Amniotic stem cell (primary cell): ENCODE results near the gene USP54.
A peak's percentile ranks its signal among the peaks of the same experiment; 100 is the strongest.
"Not testable (repeated sequence)": the region's sequence is repeated elsewhere in the genome, so short reads cannot be mapped to it uniquely, and the experiment has no call there.

Experiments
- DNase-seq: peaks from one replicate; lab custom pipeline; 2025; lab: John Stamatoyannopoulos, UW

USP54 gene

GRCh38 chr10:73590881-73591799 lies at the start of gene USP54:
USP54 (minus strand) TSS chr10:73591342; CDS start chr10:73575658, 15,684 bp downstream.
- DNase-seq, result peak; percentile 9

- DNase-seq, result no peak
Observed at GRCh38 chr10:73639286-73639685, 48.1 kb upstream of the USP54 start.

GRCh38 chr10:73635781-73636180 lies 44.6 kb upstream of the USP54 start:
- no peak for DNase-seq

- no peak for DNase-seq
Observed at GRCh38 chr10:73634421-73634820, 43.3 kb upstream of the USP54 start.

GRCh38 chr10:73629165-73629564 lies 38.0 kb upstream of the USP54 start:
- DNase-seq, result no peak

GRCh38 chr10:73628405-73628804 lies 37.3 kb upstream of the USP54 start:
- no peak for DNase-seq

- no peak for DNase-seq
Observed at GRCh38 chr10:73627300-73627699, 36.2 kb upstream of the USP54 start.

GRCh38 chr10:73625884-73626752 lies 35.0 kb upstream of the USP54 start:
- peak; percentile 97 for DNase-seq

- no peak for DNase-seq
Observed at GRCh38 chr10:73625004-73625883, 34.1 kb upstream of the USP54 start.

GRCh38 chr10:73623056-73623455 lies 31.9 kb upstream of the USP54 start:
- no peak for DNase-seq

- DNase-seq, result not testable (repeated sequence)
Observed at GRCh38 chr10:73620974-73621373, 29.8 kb upstream of the USP54 start.

GRCh38 chr10:73617143-73617542 lies 26.0 kb upstream of the USP54 start:
- not testable (repeated sequence) for DNase-seq

- no peak for DNase-seq
Observed at GRCh38 chr10:73614720-73615119, 23.6 kb upstream of the USP54 start.

GRCh38 chr10:73609116-73609515 lies 18.0 kb upstream of the USP54 start:
- DNase-seq, result no peak

- DNase-seq, result no peak
Observed at GRCh38 chr10:73601486-73601921, 10.4 kb upstream of the USP54 start.

GRCh38 chr10:73597346-73597745 lies 6.2 kb upstream of the USP54 start:
- no peak for DNase-seq

GRCh38 chr10:73593812-73594211 lies 2.7 kb upstream of the USP54 start:
- no peak for DNase-seq

GRCh38 chr10:73593110-73593509 lies 2.0 kb upstream of the USP54 start:
- DNase-seq, result no peak

GRCh38 chr10:73591935-73592699 lies 975 bp upstream of the USP54 start:
- no peak for DNase-seq

GRCh38 chr10:73589563-73590126 lies 1.5 kb downstream of the USP54 start:
- no peak for DNase-seq

GRCh38 chr10:73588656-73589055 lies 2.5 kb downstream of the USP54 start:
- no peak for DNase-seq
